ENCODE results near the gene ZNF777.

- TF ChIP-seq CTCF (IDR thresholded peaks at IDR 0.05) (no peak), POLR2A (IDR thresholded peaks at IDR 0.05) (no peak)
These were observed 13.7 kb upstream of the ZNF777 start for GRCh38 chr7:149474309-149475120.
